ENCODE results near the gene FAM53B.

The FAM53B gene

GRCh38 chr10:124618470-124619073 lies 125.6 kb downstream of the FAM53B start:
- Histone ChIP-seq H3K36me3 (replicated peaks; ENCODE audit: insufficient read depth, low read length) (no peaks in the 10 kb centered on the region), H3K79me2 (ENCODE audit: low read length) (peaks cover under 1% of the 10 kb centered on the region; the same call in 1 of the 2 replicates), H3K9me2 (replicated peaks; ENCODE audit: insufficient read depth, low read length) (no peaks in the 10 kb centered on the region), H4K20me1 (ENCODE audit: insufficient read depth, low read length) (no peaks in the 10 kb centered on the region), H3K9ac (ENCODE audit: low read length) (no peak overlapping the region), H3K27me3 (replicated peaks; ENCODE audit: insufficient read depth, low read length) (no peaks in the 10 kb centered on the region), H3K9me3 (replicated peaks; ENCODE audit: insufficient read depth, low read length) (no peaks in the 10 kb centered on the region), H3F3A (ENCODE audit: insufficient read depth, low read length) (no peaks in the 10 kb centered on the region), H3K4me2 (ENCODE audit: low read depth, low read length) (no peak overlapping the region), H2AFZ (ENCODE audit: low read length) (no peak overlapping the region), H3K27ac (ENCODE audit: low read length) (no peak overlapping the region), H3K4me3 (ENCODE audit: low read length) (no peak overlapping the region), H3K4me1 (ENCODE audit: low read length) (no peaks in the 10 kb centered on the region)
- TF ChIP-seq EZH2phosphoT487 (IDR thresholded peaks at IDR 0.05; ENCODE audit: low read length) (no peak), EZH2 (optimal IDR thresholded peaks at IDR 0.05; ENCODE audit: low read depth, low read length) (no peak), CTCF (IDR thresholded peaks at IDR 0.05; ENCODE audit: low read length) (no peak)
- no peak for DNase-seq

GRCh38 chr10:124616836-124617130 lies 127.4 kb downstream of the FAM53B start:
- Histone ChIP-seq H3K36me3 (replicated peaks; ENCODE audit: insufficient read depth, low read length) (no peaks in the 10 kb centered on the region), H4K20me1 (ENCODE audit: insufficient read depth, low read length) (no peaks in the 10 kb centered on the region), H3K4me1 (ENCODE audit: low read length) (no peaks in the 10 kb centered on the region), H3K27ac (ENCODE audit: low read length) (no peak overlapping the region), H3K9ac (ENCODE audit: low read length) (no peak overlapping the region), H2AFZ (ENCODE audit: low read length) (no peak overlapping the region), H3K79me2 (ENCODE audit: low read length) (no peaks in the 10 kb centered on the region), H3K4me2 (ENCODE audit: low read depth, low read length) (no peak overlapping the region), H3K27me3 (replicated peaks; ENCODE audit: insufficient read depth, low read length) (no peaks in the 10 kb centered on the region), H3K9me3 (replicated peaks; ENCODE audit: insufficient read depth, low read length) (no peaks in the 10 kb centered on the region), H3F3A (ENCODE audit: insufficient read depth, low read length) (no peaks in the 10 kb centered on the region), H3K4me3 (ENCODE audit: low read length) (no peak overlapping the region), H3K9me2 (replicated peaks; ENCODE audit: insufficient read depth, low read length) (no peaks in the 10 kb centered on the region)
- DNase-seq: no peak
- TF ChIP-seq EZH2phosphoT487 (IDR thresholded peaks at IDR 0.05; ENCODE audit: low read length) (no peak), EZH2 (optimal IDR thresholded peaks at IDR 0.05; ENCODE audit: low read depth, low read length) (no peak), CTCF (IDR thresholded peaks at IDR 0.05; ENCODE audit: low read length) (no peak)

- DNase-seq: no peak
- Histone ChIP-seq H3K9ac (ENCODE audit: low read length) (no peak overlapping the region), H3K79me2 (ENCODE audit: low read length) (no peaks in the 10 kb centered on the region), H3K27ac (ENCODE audit: low read length) (no peak overlapping the region), H3F3A (ENCODE audit: insufficient read depth, low read length) (no peaks in the 10 kb centered on the region), H2AFZ (ENCODE audit: low read length) (no peak overlapping the region), H3K4me3 (ENCODE audit: low read length) (no peak overlapping the region), H3K9me3 (replicated peaks; ENCODE audit: insufficient read depth, low read length) (no peaks in the 10 kb centered on the region), H3K4me2 (ENCODE audit: low read depth, low read length) (no peak overlapping the region), H3K9me2 (replicated peaks; ENCODE audit: insufficient read depth, low read length) (no peaks in the 10 kb centered on the region), H3K4me1 (ENCODE audit: low read length) (no peaks in the 10 kb centered on the region), H3K36me3 (replicated peaks; ENCODE audit: insufficient read depth, low read length) (no peaks in the 10 kb centered on the region), H3K27me3 (replicated peaks; ENCODE audit: insufficient read depth, low read length) (no peaks in the 10 kb centered on the region), H4K20me1 (ENCODE audit: insufficient read depth, low read length) (no peaks in the 10 kb centered on the region)
- no peak for TF ChIP-seq EZH2phosphoT487 (IDR thresholded peaks at IDR 0.05; ENCODE audit: low read length)
- TF ChIP-seq EZH2 (optimal IDR thresholded peaks at IDR 0.05; ENCODE audit: low read depth, low read length): no peak
- TF ChIP-seq CTCF (IDR thresholded peaks at IDR 0.05; ENCODE audit: low read length): no peak
These were observed 127.9 kb downstream of the FAM53B start for GRCh38 chr10:124616040-124616835.

All from MM.1S (cell line).